Fibroblast of lung (primary cell): ENCODE results near the gene PRAF2. TPM values are rescaled to one million over a fixed set of nuclear protein-coding genes. Genes with fewer than 3 reads are reported as not detected.

Experiments
- DNase-seq, 2 donors: peaks; one replicate each; pipeline versions ENCODE4 v3.0.0 to v3.0.0-alpha.2; 2010; ENCODE audit warnings: low read depth in 2 of 2
- H2AFZ ChIP-seq: 2 replicates; pipeline ENCODE4 v1.5.1; 2012; ENCODE audit warnings: low read length, control low read depth, inconsistent platforms
- H3K27ac ChIP-seq: 2 replicates; pipeline ENCODE4 v1.5.1; 2011; ENCODE audit warnings: low read length, control low read depth; ENCODE audit not compliant: insufficient read depth
- H3K27me3 ChIP-seq: 2 replicates; pipeline ENCODE4 v1.5.1; 2011; ENCODE audit warnings: mild to moderate bottlenecking, low read length; ENCODE audit not compliant: control insufficient read depth, insufficient read depth
- H3K36me3 ChIP-seq: 2 replicates; pipeline ENCODE4 v1.5.1; 2011; ENCODE audit warnings: low read length; ENCODE audit not compliant: control insufficient read depth, insufficient read depth
- H3K4me1 ChIP-seq: 2 replicates; pipeline ENCODE4 v1.5.1; 2011; ENCODE audit warnings: low read length; ENCODE audit not compliant: control insufficient read depth, insufficient read depth; ENCODE audit errors: extremely low read depth
- H3K4me2 ChIP-seq: 2 replicates; pipeline ENCODE4 v1.5.1; 2011; ENCODE audit warnings: low read length, control low read depth; ENCODE audit not compliant: insufficient read depth; ENCODE audit errors: extremely low read depth
- H3K4me3 ChIP-seq, 4 experiments: fragments of 200-600 bp in 1 of 4; sonication (generic) in 1 of 4; replicated peaks in 1 of 4; 2 replicates each; pipeline ENCODE4 v1.5.1; 2011 to 2016; ENCODE audit warnings: low read length in 4 of 4, low read depth in 3 of 4, mild to moderate bottlenecking in 3 of 4, control low read depth in 2 of 4, inconsistent platforms in 1 of 4, mixed read lengths in 1 of 4; ENCODE audit not compliant: insufficient read depth in 1 of 4; ENCODE audit errors: control extremely low read depth in 1 of 4
- H3K79me2 ChIP-seq: 2 replicates; pipeline ENCODE4 v1.5.1; 2012; ENCODE audit warnings: mild to moderate bottlenecking, low read length, inconsistent platforms; ENCODE audit not compliant: control insufficient read depth, insufficient read depth
- H3K9ac ChIP-seq: 2 replicates; pipeline ENCODE4 v1.5.1; 2011; ENCODE audit warnings: mild to moderate bottlenecking, low read length, control low read depth; ENCODE audit not compliant: insufficient read depth
- H3K9me3 ChIP-seq: 2 replicates; pipeline ENCODE4 v1.5.1; 2012; ENCODE audit warnings: low read depth, low read length; ENCODE audit not compliant: control insufficient read depth, insufficient read depth
- H4K20me1 ChIP-seq: 2 replicates; pipeline ENCODE4 v1.5.1; 2011; ENCODE audit warnings: low read length; ENCODE audit not compliant: control insufficient read depth, insufficient read depth; ENCODE audit errors: extremely low read depth
- EZH2 ChIP-seq: IDR thresholded peaks from 2 replicates; pipeline ENCODE4 v1.5.1; 2012; ENCODE audit warnings: low read length, control low read depth, mild to moderate bottlenecking; ENCODE audit errors: missing control alignments
- polyA plus RNA-seq, 2 donors: library from polyadenylated mRNA; depleted of rRNA in 1 of 2; stranded (reverse) in 1 of 2; unstranded in 1 of 2; fragments of >200 nt; gene quantifications; 2 replicates each; pipeline ENCODE4 v1.2.1, GENCODE V29; 2011 to 2012; ENCODE audit warnings: missing spikeins in 1 of 2
- total RNA-seq: library from RNA; depleted of rRNA; stranded (reverse); fragments of >200 nt; gene quantifications from 2 replicates; pipeline ENCODE4 v1.2.1, GENCODE V29; 2014
- TF ChIP-seq, protein P1 (sequence below), 2 donors: IDR thresholded peaks in 1 of 2; conservative IDR thresholded peaks in 1 of 2; 1 replicate in 1 of 2; 2 replicates in 1 of 2; pipeline ENCODE4 v1.5.1; 2011 to 2012; ENCODE audit warnings: low read length in 2 of 2, control low read depth in 1 of 2, inconsistent platforms in 1 of 2, low read depth in 1 of 2, mild to moderate bottlenecking in 1 of 2

PRAF2 gene
- total and polyA plus RNA-seq, 2 donors (not counting 1 experiment from before 2014, with no cell fraction given) = 11.9 to 33.1 TPM

DNA sequence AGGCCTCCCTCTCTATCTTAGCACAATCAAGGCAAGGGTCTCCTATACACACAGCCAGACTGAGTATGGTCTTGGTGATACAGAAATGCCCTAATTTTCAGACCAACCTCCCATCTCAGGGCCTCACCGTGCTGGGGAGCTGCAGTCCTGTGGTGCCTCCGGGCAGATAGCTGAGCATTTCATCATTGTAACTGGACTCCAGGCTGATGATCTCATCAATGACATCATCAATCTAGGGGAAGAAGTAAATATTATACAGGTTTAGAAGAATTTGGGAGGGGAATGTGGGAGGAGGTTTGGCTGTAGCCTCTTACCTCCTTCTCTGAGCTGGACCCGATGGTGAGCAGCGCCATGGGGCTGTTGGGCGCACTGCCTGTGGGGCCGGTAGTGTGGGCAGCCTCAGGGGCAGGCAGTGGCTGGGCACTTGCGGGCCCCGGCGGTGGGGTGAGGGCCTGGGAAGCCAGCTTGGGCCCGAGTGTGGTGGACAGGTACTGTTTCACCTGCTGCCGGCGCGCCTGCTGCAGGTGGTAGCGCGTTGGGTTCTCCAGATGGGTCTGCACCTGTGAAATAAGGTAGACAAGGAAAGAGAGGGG is 35.8 kb downstream of the PRAF2 start:
- H3K36me3 ChIP-seq = peaks cover 24% of the 10 kb centered on the region
- peak; percentile 45 to 73 for DNase-seq
- no peaks in the 10 kb centered on the region for H3K27me3 ChIP-seq
- H3K4me2 ChIP-seq = no peak overlapping the region
- H3K4me1 ChIP-seq = peaks cover 9% of the 10 kb centered on the region
- H3K9me3 ChIP-seq = no peaks in the 10 kb centered on the region
- TF ChIP-seq, protein P1, sequence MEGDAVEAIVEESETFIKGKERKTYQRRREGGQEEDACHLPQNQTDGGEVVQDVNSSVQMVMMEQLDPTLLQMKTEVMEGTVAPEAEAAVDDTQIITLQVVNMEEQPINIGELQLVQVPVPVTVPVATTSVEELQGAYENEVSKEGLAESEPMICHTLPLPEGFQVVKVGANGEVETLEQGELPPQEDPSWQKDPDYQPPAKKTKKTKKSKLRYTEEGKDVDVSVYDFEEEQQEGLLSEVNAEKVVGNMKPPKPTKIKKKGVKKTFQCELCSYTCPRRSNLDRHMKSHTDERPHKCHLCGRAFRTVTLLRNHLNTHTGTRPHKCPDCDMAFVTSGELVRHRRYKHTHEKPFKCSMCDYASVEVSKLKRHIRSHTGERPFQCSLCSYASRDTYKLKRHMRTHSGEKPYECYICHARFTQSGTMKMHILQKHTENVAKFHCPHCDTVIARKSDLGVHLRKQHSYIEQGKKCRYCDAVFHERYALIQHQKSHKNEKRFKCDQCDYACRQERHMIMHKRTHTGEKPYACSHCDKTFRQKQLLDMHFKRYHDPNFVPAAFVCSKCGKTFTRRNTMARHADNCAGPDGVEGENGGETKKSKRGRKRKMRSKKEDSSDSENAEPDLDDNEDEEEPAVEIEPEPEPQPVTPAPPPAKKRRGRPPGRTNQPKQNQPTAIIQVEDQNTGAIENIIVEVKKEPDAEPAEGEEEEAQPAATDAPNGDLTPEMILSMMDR (conservative IDR thresholded peaks at IDR 0.05 in 1 of 2, IDR thresholded peaks at IDR 0.05 in 1 of 2; ENCODE audit: low read depth in 1 of 2, low read length in 2 of 2) = no peak
- TF ChIP-seq EZH2 = no peak
- H4K20me1 ChIP-seq = no peaks in the 10 kb centered on the region
- H3K9ac ChIP-seq = no peak overlapping the region
- no peak overlapping the region for H3K4me3 ChIP-seq
- peak overlapping the region; percentile 77 for H3K27ac ChIP-seq
- peaks cover 50% of the 10 kb centered on the region for H3K79me2 ChIP-seq
- H2AFZ ChIP-seq = no peak overlapping the region

DNA sequence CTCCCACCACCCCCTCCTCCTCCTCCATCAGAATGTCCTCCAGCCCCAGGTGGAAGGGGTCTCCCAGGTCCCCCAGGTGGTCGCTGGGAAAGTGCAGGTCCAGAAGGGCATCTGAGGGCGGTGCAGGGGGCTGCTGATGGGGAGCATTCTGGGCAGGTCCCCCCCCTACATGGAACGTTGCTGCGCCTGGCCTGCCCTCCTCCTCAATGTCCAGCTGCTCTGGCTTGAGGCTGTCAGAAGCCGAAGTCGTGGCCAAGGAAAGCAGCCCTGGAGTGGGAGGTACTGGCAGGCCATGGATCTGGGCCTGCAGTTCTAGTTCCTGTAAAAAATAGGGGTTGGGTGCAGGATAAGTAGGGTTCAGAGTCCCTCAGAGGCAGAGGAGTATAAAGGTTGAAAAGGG is 43.5 kb downstream of the PRAF2 start:
- Histone ChIP-seq H3K27ac (no peak overlapping the region), H3K4me1 (no peaks in the 10 kb centered on the region), H3K4me3 (no peak overlapping the region), H3K79me2 (peaks cover 4% of the 10 kb centered on the region), H3K4me2 (no peak overlapping the region), H3K9me3 (no peaks in the 10 kb centered on the region), H3K27me3 (no peaks in the 10 kb centered on the region), H2AFZ (no peak overlapping the region), H3K9ac (no peak overlapping the region), H3K36me3 (peaks cover 14% of the 10 kb centered on the region), H4K20me1 (no peaks in the 10 kb centered on the region)
- TF ChIP-seq, protein P1 (conservative IDR thresholded peaks at IDR 0.05 in 1 of 2, IDR thresholded peaks at IDR 0.05 in 1 of 2; ENCODE audit: low read depth in 1 of 2, low read length in 2 of 2) = no peak
- no peak for TF ChIP-seq EZH2
- DNase-seq = no peak

DNA sequence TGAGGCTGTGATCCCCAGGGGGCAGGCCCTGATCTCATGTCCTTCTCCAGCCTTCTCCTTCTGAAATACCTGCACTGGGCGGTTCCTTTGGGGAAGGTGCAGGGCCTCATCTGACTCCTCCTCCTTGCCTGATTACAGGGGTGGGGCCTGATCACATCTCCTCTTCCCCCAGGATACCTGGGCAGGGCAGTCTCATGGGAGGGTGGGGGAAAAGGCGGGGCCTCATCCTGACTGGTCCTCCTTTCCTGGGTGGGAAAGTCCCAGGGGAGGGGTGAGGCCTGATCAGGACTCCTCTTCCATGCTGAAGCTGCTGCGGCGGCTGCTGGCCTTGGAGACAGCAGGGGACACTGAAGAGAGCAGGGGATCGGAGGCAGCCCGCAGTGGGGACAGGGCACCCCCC is 43.9 kb downstream of the PRAF2 start:
- H3K79me2 ChIP-seq = peaks cover 4% of the 10 kb centered on the region
- no peak for DNase-seq
- no peaks in the 10 kb centered on the region for H3K4me1 ChIP-seq
- H3K9ac ChIP-seq = no peak overlapping the region
- no peak overlapping the region for H3K27ac ChIP-seq
- H2AFZ ChIP-seq = no peak overlapping the region
- H3K4me2 ChIP-seq = no peak overlapping the region
- peaks cover 14% of the 10 kb centered on the region for H3K36me3 ChIP-seq
- H3K4me3 ChIP-seq = no peak overlapping the region
- TF ChIP-seq, protein P1 (conservative IDR thresholded peaks at IDR 0.05 in 1 of 2, IDR thresholded peaks at IDR 0.05 in 1 of 2; ENCODE audit: low read depth in 1 of 2, low read length in 2 of 2) = no peak
- no peak for TF ChIP-seq EZH2
- no peaks in the 10 kb centered on the region for H3K27me3 ChIP-seq
- H3K9me3 ChIP-seq = no peaks in the 10 kb centered on the region
- no peaks in the 10 kb centered on the region for H4K20me1 ChIP-seq

Other genes with a start within 250 kb of the PRAF2 start
- gene ERAS, start 247.5 kb downstream of the PRAF2 start, total RNA-seq = not detected in 2 replicates
- gene ERAS, start 247.5 kb downstream of the PRAF2 start, polyA plus RNA-seq = 0.05 TPM in 1 of 2 replicates, not detected in the other
- gene PCSK1N, start 238.4 kb downstream of the PRAF2 start, total RNA-seq = 0.17 and 0.51 TPM in 2 replicates
- gene PCSK1N, start 238.4 kb downstream of the PRAF2 start, polyA plus RNA-seq = 0.08 TPM in 1 of 2 replicates, not detected in the other
- 22.3 and 32.0 TPM in 2 replicates for gene TIMM17B, start 176.2 kb downstream of the PRAF2 start, total RNA-seq
- 19.0 and 24.8 TPM in 2 replicates for gene TIMM17B, start 176.2 kb downstream of the PRAF2 start, polyA plus RNA-seq
- gene PQBP1, start 176.1 kb downstream of the PRAF2 start, total RNA-seq = 57.0 and 70.9 TPM in 2 replicates
- gene PQBP1, start 176.1 kb downstream of the PRAF2 start, polyA plus RNA-seq = 41.1 and 57.0 TPM in 2 replicates
- gene SLC35A2, start 162.4 kb downstream of the PRAF2 start, total RNA-seq = 8.5 and 9.6 TPM in 2 replicates
- 33.0 and 41.2 TPM in 2 replicates for gene SLC35A2, start 162.4 kb downstream of the PRAF2 start, polyA plus RNA-seq
- 2.3 and 3.1 TPM in 2 replicates for gene PIM2, start 155.0 kb downstream of the PRAF2 start, total RNA-seq
- gene PIM2, start 155.0 kb downstream of the PRAF2 start, polyA plus RNA-seq = 3.7 and 5.0 TPM in 2 replicates
- gene OTUD5, start 116.4 kb downstream of the PRAF2 start, total RNA-seq = 23.6 and 33.0 TPM in 2 replicates
- gene OTUD5, start 116.4 kb downstream of the PRAF2 start, polyA plus RNA-seq = 41.4 and 46.6 TPM in 2 replicates
- gene KCND1, start 102.2 kb downstream of the PRAF2 start, total RNA-seq = 0.77 and 1.3 TPM in 2 replicates
- 0.25 and 0.41 TPM in 2 replicates for gene KCND1, start 102.2 kb downstream of the PRAF2 start, polyA plus RNA-seq
- gene GRIPAP1, start 71.7 kb downstream of the PRAF2 start, total RNA-seq = 20.5 and 26.4 TPM in 2 replicates
- 18.5 and 18.6 TPM in 2 replicates for gene GRIPAP1, start 71.7 kb downstream of the PRAF2 start, polyA plus RNA-seq
- 24.7 and 36.8 TPM in 2 replicates for gene TFE3, start 30.6 kb downstream of the PRAF2 start, total RNA-seq
- gene TFE3, start 30.6 kb downstream of the PRAF2 start, polyA plus RNA-seq = 18.9 and 22.2 TPM in 2 replicates
- gene CCDC120, start 15.0 kb downstream of the PRAF2 start, total RNA-seq = 0.51 and 0.66 TPM in 2 replicates
- gene CCDC120, start 15.0 kb downstream of the PRAF2 start, polyA plus RNA-seq = 0.52 and 0.55 TPM in 2 replicates
- gene WDR45, start 5.9 kb upstream of the PRAF2 start, total RNA-seq = 59.8 TPM in 2 replicates
- gene WDR45, start 5.9 kb upstream of the PRAF2 start, polyA plus RNA-seq = 69.4 and 76.4 TPM in 2 replicates
- gene GPKOW, start 49.7 kb upstream of the PRAF2 start, total RNA-seq = 15.7 and 19.8 TPM in 2 replicates
- gene GPKOW, start 49.7 kb upstream of the PRAF2 start, polyA plus RNA-seq = 20.2 and 21.0 TPM in 2 replicates
- 1.0 and 1.7 TPM in 2 replicates for gene MAGIX, start 88.8 kb upstream of the PRAF2 start, total RNA-seq
- gene MAGIX, start 88.8 kb upstream of the PRAF2 start, polyA plus RNA-seq = 0.34 and 0.40 TPM in 2 replicates
- 10.5 and 23.3 TPM in 2 replicates for gene PLP2, start 97.9 kb upstream of the PRAF2 start, total RNA-seq
- 212 and 317 TPM in 2 replicates for gene PLP2, start 97.9 kb upstream of the PRAF2 start, polyA plus RNA-seq
- 4.6 and 7.4 TPM in 2 replicates for gene PRICKLE3, start 112.4 kb upstream of the PRAF2 start, total RNA-seq
- 2.7 and 3.5 TPM in 2 replicates for gene PRICKLE3, start 112.4 kb upstream of the PRAF2 start, polyA plus RNA-seq
- 0.17 and 0.26 TPM in 2 replicates for gene SYP, start 126.2 kb upstream of the PRAF2 start, total RNA-seq
- 0.08 and 0.15 TPM in 2 replicates for gene SYP, start 126.2 kb upstream of the PRAF2 start, polyA plus RNA-seq
- gene CACNA1F, start 159.3 kb upstream of the PRAF2 start, total RNA-seq = 0.17 and 0.26 TPM in 2 replicates
- not detected in 2 replicates for gene CACNA1F, start 159.3 kb upstream of the PRAF2 start, polyA plus RNA-seq
- gene CCDC22, start 161.5 kb upstream of the PRAF2 start, total RNA-seq = 7.2 and 8.9 TPM in 2 replicates
- 4.6 and 7.4 TPM in 2 replicates for gene CCDC22, start 161.5 kb upstream of the PRAF2 start, polyA plus RNA-seq
- gene FOXP3, start 190.7 kb upstream of the PRAF2 start, total RNA-seq = under 0.01 TPM in 1 of 2 replicates, not detected in the other
- 0.03 TPM in 1 of 2 replicates, not detected in the other for gene FOXP3, start 190.7 kb upstream of the PRAF2 start, polyA plus RNA-seq
- gene PPP1R3F, start 195.8 kb upstream of the PRAF2 start, total RNA-seq = 6.8 and 10.8 TPM in 2 replicates
- 0.93 and 0.95 TPM in 2 replicates for gene PPP1R3F, start 195.8 kb upstream of the PRAF2 start, polyA plus RNA-seq
- not detected in 2 replicates for gene GAGE10, start 229.6 kb upstream of the PRAF2 start, total RNA-seq
- gene GAGE10, start 229.6 kb upstream of the PRAF2 start, polyA plus RNA-seq = not detected in 2 replicates
- gene GAGE12J, start 248.0 kb upstream of the PRAF2 start, total RNA-seq = not detected in 2 replicates
- not detected in 2 replicates for gene GAGE12J, start 248.0 kb upstream of the PRAF2 start, polyA plus RNA-seq